GM12878 (cell line): ENCODE results near the gene SBNO1. TPM values are rescaled to one million over a fixed set of nuclear protein-coding genes. Genes with fewer than 3 reads are reported as not detected.

Experiments
- ASH2L ChIP-seq: fragments of 300-600, 200-600 bp; sonication (generic); IDR thresholded peaks from 2 replicates; pipeline ENCODE4 v1.6.1; 2017; ENCODE audit warnings: low read depth, mild to moderate bottlenecking, borderline replicate concordance
- ATF7 ChIP-seq: fragments of 450-650 bp; IDR thresholded peaks from 2 replicates; pipeline ENCODE4 v1.6.1; 2016; ENCODE audit warnings: low read depth, mild to moderate bottlenecking
- CHD4 ChIP-seq: fragments of 200-600 bp; sonication (generic); IDR thresholded peaks from 2 replicates; pipeline ENCODE4 v1.6.1; 2016; ENCODE audit warnings: mild to moderate bottlenecking
- CREM ChIP-seq: IDR thresholded peaks from 2 replicates; pipeline ENCODE4 v1.6.1; 2014; ENCODE audit warnings: antibody characterized with exemption, low read depth
- DPF2 ChIP-seq: fragments of 450-650 bp; IDR thresholded peaks from 2 replicates; pipeline ENCODE4 v1.6.1; 2017; ENCODE audit warnings: mild to moderate bottlenecking
- HDGF ChIP-seq: fragments of 450-650 bp; IDR thresholded peaks from 2 replicates; pipeline ENCODE4 v1.6.1; 2016; ENCODE audit warnings: antibody characterized with exemption
- MYC ChIP-seq: IDR thresholded peaks from 2 replicates; pipeline ENCODE4 v1.6.1; 2011; ENCODE audit warnings: mild to moderate bottlenecking, low read length, moderate library complexity, inconsistent platforms; ENCODE audit not compliant: insufficient read depth, insufficient replicate concordance, insufficient read length, severe bottlenecking
- NFIC ChIP-seq: IDR thresholded peaks from 2 replicates; pipeline ENCODE4 v1.6.1; 2012; ENCODE audit warnings: low read depth, mild to moderate bottlenecking, inconsistent platforms, low read length, moderate library complexity
- NR2C1 ChIP-seq: fragments of 450-650 bp; IDR thresholded peaks from 2 replicates; pipeline ENCODE4 v1.6.1; 2017; ENCODE audit warnings: antibody characterized with exemption, mild to moderate bottlenecking, moderate library complexity
- PAX5 ChIP-seq: IDR thresholded peaks from 2 replicates; pipeline ENCODE4 v1.6.1; 2011; ENCODE audit warnings: low read depth, low read length, borderline replicate concordance
- POLR2AphosphoS5 ChIP-seq: IDR thresholded peaks from 2 replicates; pipeline ENCODE4 v1.6.1; 2011; ENCODE audit warnings: mild to moderate bottlenecking, low read length, inconsistent platforms
- RUNX3 ChIP-seq: IDR thresholded peaks from 2 replicates; pipeline ENCODE4 v1.6.1; 2012; ENCODE audit warnings: low read length, inconsistent platforms
- SIX5 ChIP-seq: IDR thresholded peaks from 2 replicates; pipeline ENCODE4 v1.6.1; 2011; ENCODE audit warnings: mild to moderate bottlenecking, low read depth, low read length, moderate library complexity; ENCODE audit not compliant: severe bottlenecking
- SUZ12 ChIP-seq: fragments of 200-600 bp; sonication (generic); IDR thresholded peaks from one replicate; pipeline ENCODE4 v1.6.1; 2018; ENCODE audit warnings: antibody characterized with exemption, mild to moderate bottlenecking; ENCODE audit not compliant: unreplicated experiment
- TBL1XR1 ChIP-seq: IDR thresholded peaks from 2 replicates; pipeline ENCODE4 v1.6.1; 2012; ENCODE audit warnings: low read depth, low read length, improper control_type of control experiment
- ZZZ3 ChIP-seq: IDR thresholded peaks from 2 replicates; pipeline ENCODE4 v1.6.1; 2011; ENCODE audit warnings: low read depth; ENCODE audit not compliant: control insufficient read depth, insufficient read length
- polyA plus RNA-seq, 11 experiments: library from polyadenylated mRNA; depleted of rRNA in 4 of 11; unstranded in 6 of 11; stranded (reverse) in 5 of 11; fragments of >200 nt; fragmentation: Nextera tagmentation in 4 of 11; fragmentation: Illumina TruSeq in 1 of 11; extraction: Ambion mirVana in 4 of 11; extraction: Trizol in 1 of 11; gene quantifications; 1 replicate in 1 of 11; 2 replicates in 10 of 11; pipeline versions ENCODE4 v1.2.1 to v1.2.3, GENCODE V29; 2011 to 2016; ENCODE audit warnings: inconsistent platforms in 2 of 11, missing spikeins in 2 of 11, low read depth in 1 of 11
- total RNA-seq, 4 experiments: library from RNA; depleted of rRNA in 3 of 4; stranded (reverse); fragments of >200 nt in 3 of 4; fragmentation: Illumina TruSeq in 1 of 4; extraction: Trizol in 1 of 4; gene quantifications; 2 replicates each; pipeline versions ENCODE4 v1.2.1 to v1.2.3, GENCODE V29; 2013 to 2021
- TF ChIP-seq, protein P1 (sequence below), 3 experiments: IDR thresholded peaks in 2 of 3; conservative IDR thresholded peaks in 1 of 3; 2 replicates each; pipeline ENCODE4 v1.5.1; 2011; ENCODE audit warnings: low read depth in 3 of 3, low read length in 3 of 3, mild to moderate bottlenecking in 3 of 3, control low read depth in 2 of 3, moderate library complexity in 2 of 3, inconsistent platforms in 1 of 3, mixed read lengths in 1 of 3; ENCODE audit not compliant: control insufficient read depth in 2 of 3, insufficient read depth in 1 of 3; ENCODE audit errors: extremely low read depth in 1 of 3
- TF ChIP-seq, protein P2 (sequence below): IDR thresholded peaks from 2 replicates; pipeline ENCODE4 v1.6.1; 2012; ENCODE audit warnings: mild to moderate bottlenecking, low read depth, low read length
- TF ChIP-seq, protein P3 (sequence below): IDR thresholded peaks from 2 replicates; pipeline ENCODE4 v1.6.1; 2011; ENCODE audit warnings: low read depth, mild to moderate bottlenecking, low read length, moderate library complexity, borderline replicate concordance; ENCODE audit errors: extremely low read depth
- TF ChIP-seq, protein P4 (sequence below): fragments of 450-650 bp; formaldehyde crosslinking; IDR thresholded peaks from 2 replicates; pipeline ENCODE4 v1.5.0; 2022; ENCODE audit warnings: mild to moderate bottlenecking, missing genetic modification characterization

Gene SBNO1
- total and polyA plus RNA-seq, 10 of the 15 experiments (the other 5 are each of a cell fraction or from before 2014, with no cell fraction given), result 7.5 to 39.7 (median 20.9) TPM

DNA sequence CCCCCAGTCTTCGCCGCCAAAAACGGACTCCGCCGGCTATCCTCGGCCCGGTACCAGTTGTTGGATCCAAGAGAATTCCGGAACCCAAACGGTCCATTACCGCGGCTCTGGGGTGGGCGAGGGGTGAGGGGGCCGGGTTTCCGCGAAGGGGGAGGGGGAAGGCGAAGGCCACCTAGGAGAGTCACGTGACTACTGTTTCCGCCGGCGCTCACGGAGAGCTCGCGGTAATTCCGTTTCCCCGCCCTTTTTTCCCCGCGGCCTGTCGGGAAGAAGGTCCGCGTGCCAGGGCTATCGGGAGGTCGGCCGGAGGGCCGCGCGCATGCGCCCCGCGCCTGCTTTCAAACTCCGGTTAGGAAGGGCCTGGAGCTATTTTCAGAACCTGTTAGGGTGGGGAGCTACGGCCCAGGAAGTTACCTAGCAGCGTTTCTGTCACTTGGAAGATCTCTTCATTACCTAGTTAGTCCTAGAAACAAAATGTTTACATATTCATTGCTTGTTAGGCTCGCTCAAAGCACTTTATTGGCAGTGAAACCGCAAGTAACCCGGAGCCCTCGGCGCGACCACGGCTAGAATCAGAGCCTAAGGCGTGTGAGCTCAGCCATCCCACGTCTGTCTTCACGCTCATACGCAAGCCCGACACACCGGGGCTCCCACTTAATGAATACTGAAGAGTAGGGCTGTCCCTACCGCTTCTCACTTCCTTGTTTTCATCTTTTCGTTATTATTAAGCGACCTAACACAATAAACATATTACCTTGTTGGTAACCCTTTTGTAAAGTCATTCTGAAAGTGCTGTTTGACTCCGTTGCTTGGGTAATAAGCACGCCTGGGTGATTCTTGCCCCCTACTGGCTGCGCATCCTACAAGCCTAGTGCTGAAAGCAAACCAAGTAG lies 624 bp upstream of the SBNO1 start (continued):
- peak; percentile 92; the same call in 1 of the 2 replicates for TF ChIP-seq ASH2L
- TF ChIP-seq, protein P1, sequence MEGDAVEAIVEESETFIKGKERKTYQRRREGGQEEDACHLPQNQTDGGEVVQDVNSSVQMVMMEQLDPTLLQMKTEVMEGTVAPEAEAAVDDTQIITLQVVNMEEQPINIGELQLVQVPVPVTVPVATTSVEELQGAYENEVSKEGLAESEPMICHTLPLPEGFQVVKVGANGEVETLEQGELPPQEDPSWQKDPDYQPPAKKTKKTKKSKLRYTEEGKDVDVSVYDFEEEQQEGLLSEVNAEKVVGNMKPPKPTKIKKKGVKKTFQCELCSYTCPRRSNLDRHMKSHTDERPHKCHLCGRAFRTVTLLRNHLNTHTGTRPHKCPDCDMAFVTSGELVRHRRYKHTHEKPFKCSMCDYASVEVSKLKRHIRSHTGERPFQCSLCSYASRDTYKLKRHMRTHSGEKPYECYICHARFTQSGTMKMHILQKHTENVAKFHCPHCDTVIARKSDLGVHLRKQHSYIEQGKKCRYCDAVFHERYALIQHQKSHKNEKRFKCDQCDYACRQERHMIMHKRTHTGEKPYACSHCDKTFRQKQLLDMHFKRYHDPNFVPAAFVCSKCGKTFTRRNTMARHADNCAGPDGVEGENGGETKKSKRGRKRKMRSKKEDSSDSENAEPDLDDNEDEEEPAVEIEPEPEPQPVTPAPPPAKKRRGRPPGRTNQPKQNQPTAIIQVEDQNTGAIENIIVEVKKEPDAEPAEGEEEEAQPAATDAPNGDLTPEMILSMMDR (IDR thresholded peaks at IDR 0.05 in 2 of 3, conservative IDR thresholded peaks at IDR 0.05 in 1 of 3; ENCODE audit: control insufficient read depth in 2 of 3, extremely low read depth in 1 of 3, insufficient read depth in 1 of 3, low read depth in 3 of 3, low read length in 3 of 3), result peak; percentile 76 to 89 (median 82)
- no peak for TF ChIP-seq ZZZ3
- peak; percentile 93 for TF ChIP-seq CREM
- peak; percentile 91 for TF ChIP-seq ATF7
- peak; percentile 100 for TF ChIP-seq DPF2
- no peak for TF ChIP-seq CHD4
- TF ChIP-seq PAX5, result peak; percentile 100
- TF ChIP-seq RUNX3, result peak; percentile 84
- TF ChIP-seq TBL1XR1, result peak; percentile 97
- TF ChIP-seq, protein P2, sequence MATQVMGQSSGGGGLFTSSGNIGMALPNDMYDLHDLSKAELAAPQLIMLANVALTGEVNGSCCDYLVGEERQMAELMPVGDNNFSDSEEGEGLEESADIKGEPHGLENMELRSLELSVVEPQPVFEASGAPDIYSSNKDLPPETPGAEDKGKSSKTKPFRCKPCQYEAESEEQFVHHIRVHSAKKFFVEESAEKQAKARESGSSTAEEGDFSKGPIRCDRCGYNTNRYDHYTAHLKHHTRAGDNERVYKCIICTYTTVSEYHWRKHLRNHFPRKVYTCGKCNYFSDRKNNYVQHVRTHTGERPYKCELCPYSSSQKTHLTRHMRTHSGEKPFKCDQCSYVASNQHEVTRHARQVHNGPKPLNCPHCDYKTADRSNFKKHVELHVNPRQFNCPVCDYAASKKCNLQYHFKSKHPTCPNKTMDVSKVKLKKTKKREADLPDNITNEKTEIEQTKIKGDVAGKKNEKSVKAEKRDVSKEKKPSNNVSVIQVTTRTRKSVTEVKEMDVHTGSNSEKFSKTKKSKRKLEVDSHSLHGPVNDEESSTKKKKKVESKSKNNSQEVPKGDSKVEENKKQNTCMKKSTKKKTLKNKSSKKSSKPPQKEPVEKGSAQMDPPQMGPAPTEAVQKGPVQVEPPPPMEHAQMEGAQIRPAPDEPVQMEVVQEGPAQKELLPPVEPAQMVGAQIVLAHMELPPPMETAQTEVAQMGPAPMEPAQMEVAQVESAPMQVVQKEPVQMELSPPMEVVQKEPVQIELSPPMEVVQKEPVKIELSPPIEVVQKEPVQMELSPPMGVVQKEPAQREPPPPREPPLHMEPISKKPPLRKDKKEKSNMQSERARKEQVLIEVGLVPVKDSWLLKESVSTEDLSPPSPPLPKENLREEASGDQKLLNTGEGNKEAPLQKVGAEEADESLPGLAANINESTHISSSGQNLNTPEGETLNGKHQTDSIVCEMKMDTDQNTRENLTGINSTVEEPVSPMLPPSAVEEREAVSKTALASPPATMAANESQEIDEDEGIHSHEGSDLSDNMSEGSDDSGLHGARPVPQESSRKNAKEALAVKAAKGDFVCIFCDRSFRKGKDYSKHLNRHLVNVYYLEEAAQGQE, result 0 out of 2 replicates have a peak, but pooled peaks have one; percentile 35
- peak; percentile 96 for TF ChIP-seq NFIC
- TF ChIP-seq POLR2AphosphoS5, result peak; percentile 98
- TF ChIP-seq SIX5, result peak; percentile 65
- peak; percentile 60; the same call in 1 of the 2 replicates for TF ChIP-seq NR2C1
- TF ChIP-seq SUZ12, result no peak
- TF ChIP-seq, protein P3, sequence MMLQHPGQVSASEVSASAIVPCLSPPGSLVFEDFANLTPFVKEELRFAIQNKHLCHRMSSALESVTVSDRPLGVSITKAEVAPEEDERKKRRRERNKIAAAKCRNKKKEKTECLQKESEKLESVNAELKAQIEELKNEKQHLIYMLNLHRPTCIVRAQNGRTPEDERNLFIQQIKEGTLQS, result peak; percentile 31; the same call in 1 of the 2 replicates
- TF ChIP-seq, protein P4, sequence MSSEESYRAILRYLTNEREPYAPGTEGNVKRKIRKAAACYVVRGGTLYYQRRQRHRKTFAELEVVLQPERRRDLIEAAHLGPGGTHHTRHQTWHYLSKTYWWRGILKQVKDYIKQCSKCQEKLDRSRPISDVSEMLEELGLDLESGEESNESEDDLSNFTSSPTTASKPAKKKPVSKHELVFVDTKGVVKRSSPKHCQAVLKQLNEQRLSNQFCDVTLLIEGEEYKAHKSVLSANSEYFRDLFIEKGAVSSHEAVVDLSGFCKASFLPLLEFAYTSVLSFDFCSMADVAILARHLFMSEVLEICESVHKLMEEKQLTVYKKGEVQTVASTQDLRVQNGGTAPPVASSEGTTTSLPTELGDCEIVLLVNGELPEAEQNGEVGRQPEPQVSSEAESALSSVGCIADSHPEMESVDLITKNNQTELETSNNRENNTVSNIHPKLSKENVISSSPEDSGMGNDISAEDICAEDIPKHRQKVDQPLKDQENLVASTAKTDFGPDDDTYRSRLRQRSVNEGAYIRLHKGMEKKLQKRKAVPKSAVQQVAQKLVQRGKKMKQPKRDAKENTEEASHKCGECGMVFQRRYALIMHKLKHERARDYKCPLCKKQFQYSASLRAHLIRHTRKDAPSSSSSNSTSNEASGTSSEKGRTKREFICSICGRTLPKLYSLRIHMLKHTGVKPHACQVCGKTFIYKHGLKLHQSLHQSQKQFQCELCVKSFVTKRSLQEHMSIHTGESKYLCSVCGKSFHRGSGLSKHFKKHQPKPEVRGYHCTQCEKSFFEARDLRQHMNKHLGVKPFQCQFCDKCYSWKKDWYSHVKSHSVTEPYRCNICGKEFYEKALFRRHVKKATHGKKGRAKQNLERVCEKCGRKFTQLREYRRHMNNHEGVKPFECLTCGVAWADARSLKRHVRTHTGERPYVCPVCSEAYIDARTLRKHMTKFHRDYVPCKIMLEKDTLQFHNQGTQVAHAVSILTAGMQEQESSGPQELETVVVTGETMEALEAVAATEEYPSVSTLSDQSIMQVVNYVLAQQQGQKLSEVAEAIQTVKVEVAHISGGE (CRISPR knock-in tag), result peak; percentile 56; the same call in 1 of the 2 replicates
- no peak for TF ChIP-seq MYC
- TF ChIP-seq HDGF, result no peak
